Adrenal gland (tissue), 12 donors: ENCODE data around the gene TTC22. TPM values are rescaled to one million over a fixed set of nuclear protein-coding genes. Genes with fewer than 3 reads are reported as not detected.

Source experiments
- DNase-seq, 7 donors: peaks; one replicate each; pipeline ENCODE4 v3.0.0-alpha.2; 2019 to 2020
- H3K27ac ChIP-seq, 5 donors: fragments of 200-600 bp; sonication (generic) in 4 of 5; 1 replicate in 3 of 5; 2 replicates in 2 of 5; pipeline versions ENCODE4 v1.5.1 to v1.8.0; 2016 to 2020; ENCODE audit warnings: mild to moderate bottlenecking in 1 of 5
- H3K27me3 ChIP-seq: fragments of 200-600 bp; 2 replicates; pipeline ENCODE4 v1.8.0; 2021
- H3K36me3 ChIP-seq, 2 donors: fragments of 200-600 bp; replicated peaks in 1 of 2; 1 replicate in 1 of 2; 2 replicates in 1 of 2; pipeline versions ENCODE4 v1.5.1 to v1.8.0; 2018 to 2022
- H3K4me1 ChIP-seq, 2 donors: fragments of 200-600 bp; replicated peaks in 1 of 2; 1 replicate in 1 of 2; 2 replicates in 1 of 2; pipeline versions ENCODE4 v1.5.1 to v1.8.0; 2018 to 2021
- H3K4me3 ChIP-seq, 4 donors: fragments of 200-600 bp; sonication (generic) in 3 of 4; one replicate each; pipeline ENCODE4 v1.5.1; 2016 to 2018
- H3K9me3 ChIP-seq, 3 donors: fragments of 200-600 bp; sonication (generic) in 1 of 3; replicated peaks in 1 of 3; 1 replicate in 2 of 3; 2 replicates in 1 of 3; pipeline versions ENCODE4 v1.5.1 to v1.8.0; 2016 to 2021
- POLR2A ChIP-seq, 2 donors: fragments of 450-650 bp; IDR thresholded peaks; one replicate each; pipeline ENCODE4 v1.6.1; 2017; ENCODE audit warnings: antibody characterized with exemption in 2 of 2, mild to moderate bottlenecking in 2 of 2, moderate library complexity in 1 of 2
- WGBS, 4 donors: extraction: QIAGEN DNeasy Blood & Tissue Kit in 2 of 4; methylation state at CpG; one replicate each; pipeline versions ENCODE4 v1.1.5 to v1.1.7; 2013 to 2017; 5-methylcytosine and 5-hydroxymethylcytosine counted together
- intact Hi-C, 2 donors: fragments of 100-400 bp; cut with DNase I; formaldehyde crosslinking; loops; one replicate each; pipeline versions ENCODE4 v1.14.1 to v1.15.0; 2022 to 2023
- polyA plus RNA-seq, 3 donors: library from polyadenylated mRNA; stranded (reverse); fragments of 200-250 nt in 2 of 3; fragments of 350-450 nt in 1 of 3; fragmentation: Illumina TruSeq in 1 of 3; extraction: RNeasy Lipid Tissue Mini Kit (QIAGEN cat#74804) in 1 of 3; gene quantifications; one replicate each; pipeline ENCODE4 v1.2.3, GENCODE V29; 2013 to 2014
- total RNA-seq, 9 donors: library from RNA; depleted of rRNA in 4 of 9; stranded (reverse); fragments of >200 nt in 4 of 9; fragments of 120-200 nt in 1 of 9; fragmentation: NEBNext Ultra II Directional in 1 of 9; extraction: Animal tissue kit (Norgen Biotek cat#: 25700) in 1 of 9; gene quantifications; one replicate each; pipeline versions ENCODE4 v1.1.0 to v1.2.4, GENCODE V29; 2013 to 2023
- TF ChIP-seq, protein P1 (sequence below), 6 experiments: fragments of 450-650 bp in 4 of 6; fragments of 200-600 bp in 2 of 6; sonication (generic) in 1 of 6; IDR thresholded peaks; 1 replicate in 5 of 6; 2 replicates in 1 of 6; pipeline versions ENCODE4 v1.5.1 to v1.8.0; 2016 to 2021; ENCODE audit warnings: antibody characterized with exemption in 6 of 6, mild to moderate bottlenecking in 2 of 6, moderate library complexity in 1 of 6
- donor health status: healthy with polysubstance abuse.
- donor health status: Bipolar disorder and iron deficiency.
- donor health status: DM: yes; HTN: yes; CAD: no.
- donor health status: DM: no; HTN: no; CAD: no.
- donor health status: DM: no; HTN: no; CAD: no.
- donor health status: DM: yes; HTN: yes; CAD: no.

Gene TTC22
- total and polyA plus RNA-seq, 12 donors, result 0.09 to 2.3 (median 1.7) TPM

DNA sequence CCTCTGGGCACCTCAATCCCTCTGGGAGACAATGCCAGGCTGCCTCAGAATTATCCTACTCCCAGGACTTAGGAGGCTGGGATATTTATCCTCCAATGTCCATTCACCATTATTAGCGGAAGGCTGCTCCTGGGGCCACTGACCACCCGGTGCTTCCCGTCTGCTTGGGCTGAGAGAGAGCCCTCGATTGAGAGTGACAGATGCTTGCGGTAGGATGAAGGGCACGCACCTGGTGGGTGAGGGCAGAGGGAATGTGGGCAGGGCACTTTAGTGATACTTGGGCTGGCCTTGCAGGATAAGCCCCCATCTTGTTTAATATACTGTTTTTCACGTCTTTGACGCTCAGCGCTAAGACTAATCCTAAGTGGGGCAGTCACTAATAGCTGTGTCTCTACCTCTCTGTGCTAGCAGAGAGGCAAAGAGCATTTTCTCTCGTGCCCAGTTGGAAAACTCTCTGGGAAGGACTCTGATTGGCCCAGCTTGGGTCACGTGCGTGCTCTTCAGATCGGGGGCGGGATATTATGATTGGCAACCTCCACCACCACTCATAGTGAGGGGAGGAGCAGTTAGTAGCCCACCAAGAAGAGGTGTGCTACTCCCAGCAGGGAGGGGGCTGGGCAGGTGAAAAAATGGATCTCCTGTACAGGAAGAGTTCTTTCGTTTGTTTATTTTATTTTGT is 26.2 kb downstream of the TTC22 start:
- no peak for DNase-seq
- H3K4me1 ChIP-seq, result no peaks in the 10 kb centered on the region
- no peak for TF ChIP-seq POLR2A (IDR thresholded peaks at IDR 0.05)
- TF ChIP-seq, protein P1, sequence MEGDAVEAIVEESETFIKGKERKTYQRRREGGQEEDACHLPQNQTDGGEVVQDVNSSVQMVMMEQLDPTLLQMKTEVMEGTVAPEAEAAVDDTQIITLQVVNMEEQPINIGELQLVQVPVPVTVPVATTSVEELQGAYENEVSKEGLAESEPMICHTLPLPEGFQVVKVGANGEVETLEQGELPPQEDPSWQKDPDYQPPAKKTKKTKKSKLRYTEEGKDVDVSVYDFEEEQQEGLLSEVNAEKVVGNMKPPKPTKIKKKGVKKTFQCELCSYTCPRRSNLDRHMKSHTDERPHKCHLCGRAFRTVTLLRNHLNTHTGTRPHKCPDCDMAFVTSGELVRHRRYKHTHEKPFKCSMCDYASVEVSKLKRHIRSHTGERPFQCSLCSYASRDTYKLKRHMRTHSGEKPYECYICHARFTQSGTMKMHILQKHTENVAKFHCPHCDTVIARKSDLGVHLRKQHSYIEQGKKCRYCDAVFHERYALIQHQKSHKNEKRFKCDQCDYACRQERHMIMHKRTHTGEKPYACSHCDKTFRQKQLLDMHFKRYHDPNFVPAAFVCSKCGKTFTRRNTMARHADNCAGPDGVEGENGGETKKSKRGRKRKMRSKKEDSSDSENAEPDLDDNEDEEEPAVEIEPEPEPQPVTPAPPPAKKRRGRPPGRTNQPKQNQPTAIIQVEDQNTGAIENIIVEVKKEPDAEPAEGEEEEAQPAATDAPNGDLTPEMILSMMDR (IDR thresholded peaks at IDR 0.05), result no peak
- no peaks in the 10 kb centered on the region for H3K36me3 ChIP-seq
- H3K9me3 ChIP-seq, result no peaks in the 10 kb centered on the region
- no peak overlapping the region for H3K27ac ChIP-seq
- intact Hi-C loops, result no loop called here
- H3K27me3 ChIP-seq, result no peaks in the 10 kb centered on the region
- H3K4me3 ChIP-seq, result no peak overlapping the region
- 58 to 67% (median 63%) methylated on average over 15 of the region's 15 CpGs for WGBS, 4 donors

DNA sequence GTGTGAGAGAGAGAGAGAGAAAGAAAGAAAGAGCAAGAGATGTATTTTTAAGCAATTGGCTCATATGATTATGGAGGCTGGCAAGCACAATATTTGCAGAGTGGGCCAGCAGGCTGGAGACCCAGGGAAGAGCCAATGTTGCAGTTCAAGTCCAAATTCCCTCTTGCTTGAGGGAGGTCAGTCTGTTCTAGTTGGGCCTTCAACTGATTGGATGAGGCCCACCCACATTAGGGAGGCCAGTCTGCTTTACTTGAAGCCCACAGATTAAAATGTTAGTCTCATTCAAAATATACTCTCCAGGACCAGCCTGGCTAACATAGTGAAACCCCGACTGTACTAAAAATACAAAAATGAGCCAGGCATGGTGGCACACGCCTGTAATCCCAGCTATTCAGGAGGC is 28.2 kb downstream of the TTC22 start:
- Histone ChIP-seq H3K27ac (no peak overlapping the region), H3K4me1 (no peaks in the 10 kb centered on the region), H3K9me3 (no peaks in the 10 kb centered on the region), H3K27me3 (no peaks in the 10 kb centered on the region), H3K36me3 (no peaks in the 10 kb centered on the region), H3K4me3 (no peak overlapping the region)
- intact Hi-C loops, result no loop called here
- TF ChIP-seq, protein P1 (IDR thresholded peaks at IDR 0.05), result no peak
- TF ChIP-seq POLR2A (IDR thresholded peaks at IDR 0.05), result no peak
- 63 to 88% (median 80%) methylated on average over 2 of the region's 2 CpGs for WGBS, 4 donors
- no peak for DNase-seq

DNA sequence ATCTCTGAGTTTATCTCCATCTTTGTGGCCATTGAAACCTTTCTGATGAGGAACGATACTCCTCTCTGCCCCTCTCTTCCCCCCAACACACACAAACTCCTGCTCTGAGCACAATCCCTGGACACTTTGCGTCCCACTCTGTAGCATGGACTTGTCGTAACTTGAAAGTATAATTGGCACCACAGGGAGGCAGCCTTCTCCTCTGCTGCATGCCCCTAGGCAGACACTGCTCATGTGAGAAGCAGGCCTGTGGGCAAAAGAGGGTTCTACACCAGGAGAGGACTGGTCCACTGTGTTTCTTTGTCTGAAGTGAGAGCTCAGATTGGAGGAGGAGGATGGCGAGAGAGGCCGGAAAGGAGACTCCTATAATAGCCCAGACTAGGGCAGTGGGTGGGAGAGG is 33.0 kb downstream of the TTC22 start:
- 73 to 83% (median 78%) methylated on average over 5 of the region's 5 CpGs for WGBS, 4 donors

DNA sequence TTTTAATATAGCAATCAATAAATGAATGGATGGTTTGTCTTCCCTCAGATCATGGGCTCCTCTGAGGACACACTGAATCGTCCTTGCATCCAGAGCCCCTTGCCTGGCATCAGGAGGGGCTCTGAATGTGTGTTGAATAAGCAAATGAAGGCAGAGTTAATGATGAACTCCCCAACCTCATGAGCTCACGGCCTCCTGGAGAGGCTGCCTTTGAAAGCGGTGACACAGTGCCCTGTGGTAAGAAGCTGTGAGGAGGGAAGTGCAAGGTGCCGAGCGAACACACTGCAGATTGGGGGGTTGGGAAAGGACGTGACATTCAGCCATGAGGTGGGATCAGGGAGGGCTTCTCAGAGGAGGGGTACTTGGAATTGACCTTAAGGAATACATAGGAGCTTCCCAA is 33.6 kb downstream of the TTC22 start:
- no peaks in the 10 kb centered on the region for H3K27me3 ChIP-seq
- TF ChIP-seq, protein P1 (IDR thresholded peaks at IDR 0.05), result no peak
- no peak for TF ChIP-seq POLR2A (IDR thresholded peaks at IDR 0.05)
- DNase-seq, result no peak
- 50 to 57% (median 53%) methylated on average over 6 of the region's 6 CpGs for WGBS, 4 donors
- no peak overlapping the region for H3K27ac ChIP-seq
- H3K9me3 ChIP-seq, result no peaks in the 10 kb centered on the region
- intact Hi-C loops, result no loop called here
- peaks cover 4 to 13% of the 10 kb centered on the region in 2 donors for H3K4me1 ChIP-seq
- H3K36me3 ChIP-seq, result no peaks in the 10 kb centered on the region
- H3K4me3 ChIP-seq, result no peak overlapping the region

More for the DNA sequence above, 33.0 kb downstream of the TTC22 start:
- TF ChIP-seq POLR2A (IDR thresholded peaks at IDR 0.05), result no peak
- TF ChIP-seq, protein P1 (IDR thresholded peaks at IDR 0.05), result peak in 1 of 6 experiments; percentile 4
- Histone ChIP-seq H3K27me3 (no peaks in the 10 kb centered on the region), H3K4me3 (no peak overlapping the region), H3K27ac (no peak overlapping the region), H3K4me1 (peaks cover 4 to 11% of the 10 kb centered on the region in 2 donors), H3K9me3 (no peaks in the 10 kb centered on the region), H3K36me3 (no peaks in the 10 kb centered on the region)
- peak in 2 of 7 donors; percentile 19 to 63 for DNase-seq
- intact Hi-C loops, result no loop called here
